ENCODE measurements around the gene PKD1.
"Not testable (repeated sequence)": the region's sequence is repeated elsewhere in the genome, so short reads cannot be mapped to it uniquely, and the experiment has no call there.

Gene PKD1

DNA sequence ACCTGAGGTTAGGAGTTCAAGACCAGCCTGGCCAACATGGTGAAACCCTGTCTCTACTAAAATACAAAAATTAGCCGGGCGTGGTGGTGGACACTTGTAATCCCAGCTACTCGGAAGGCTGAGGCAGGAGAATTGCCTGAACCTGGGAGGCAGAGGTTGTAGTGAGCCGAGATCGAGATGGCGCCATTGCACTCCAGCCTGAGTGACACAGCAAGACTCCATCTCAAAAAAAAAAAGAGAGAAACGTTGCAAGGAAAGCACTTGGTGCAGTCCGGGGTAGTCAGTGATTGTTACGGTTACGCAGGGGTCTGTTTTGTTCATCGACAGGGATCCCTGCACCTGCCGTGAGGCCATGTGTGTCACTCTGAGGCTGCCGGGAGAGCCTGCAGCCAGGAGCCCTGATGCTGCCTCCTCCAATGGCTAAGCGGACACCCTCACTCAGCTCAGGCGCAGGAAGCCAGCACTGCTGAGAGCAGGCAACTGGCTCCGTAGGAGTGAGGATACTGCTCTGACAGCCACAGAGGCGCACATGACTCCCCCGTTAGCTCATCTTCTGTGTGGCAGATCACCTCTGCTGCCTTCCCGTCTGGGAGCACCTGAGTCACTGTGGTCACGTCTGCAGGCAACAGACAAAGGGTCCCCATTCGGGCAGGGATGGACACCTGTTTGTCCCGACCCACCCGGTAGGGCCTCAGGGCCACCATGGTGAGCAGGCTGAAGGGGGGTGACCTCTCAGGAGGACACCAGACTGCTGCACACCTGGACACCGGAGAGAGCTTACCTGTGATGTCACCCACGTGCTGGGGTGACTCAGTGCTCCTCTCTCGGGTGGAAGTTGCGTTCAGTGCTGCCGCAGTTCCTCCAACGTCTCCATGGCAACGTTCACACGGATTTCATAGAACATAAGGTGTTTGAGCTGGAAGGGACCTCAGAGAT is 7.5 kb upstream of the PKD1 start:
- no peak for DNase-seq (ENCODE audit: low read depth, low spot score)
- no peaks in the 10 kb centered on the region for H3K9me3 ChIP-seq (ENCODE audit: low read depth, low read length)
- no peak overlapping the region for H3K27ac ChIP-seq
- no peak for TF ChIP-seq POLR2AphosphoS5 (IDR thresholded peaks at IDR 0.05; ENCODE audit: borderline replicate concordance, low read depth, low read length)
- TF ChIP-seq FOXP2 (optimal IDR thresholded peaks at IDR 0.05; ENCODE audit: control extremely low read depth, extremely low read length, insufficient read depth): no peak
- TF ChIP-seq EZH2 (IDR thresholded peaks at IDR 0.05): no peak
- H3K36me3 ChIP-seq (ENCODE audit: insufficient read depth, low read length): no peaks in the 10 kb centered on the region
- no peak overlapping the region for H3K4me3 ChIP-seq
- H3K9ac ChIP-seq (ENCODE audit: insufficient read length): no peak overlapping the region

DNA sequence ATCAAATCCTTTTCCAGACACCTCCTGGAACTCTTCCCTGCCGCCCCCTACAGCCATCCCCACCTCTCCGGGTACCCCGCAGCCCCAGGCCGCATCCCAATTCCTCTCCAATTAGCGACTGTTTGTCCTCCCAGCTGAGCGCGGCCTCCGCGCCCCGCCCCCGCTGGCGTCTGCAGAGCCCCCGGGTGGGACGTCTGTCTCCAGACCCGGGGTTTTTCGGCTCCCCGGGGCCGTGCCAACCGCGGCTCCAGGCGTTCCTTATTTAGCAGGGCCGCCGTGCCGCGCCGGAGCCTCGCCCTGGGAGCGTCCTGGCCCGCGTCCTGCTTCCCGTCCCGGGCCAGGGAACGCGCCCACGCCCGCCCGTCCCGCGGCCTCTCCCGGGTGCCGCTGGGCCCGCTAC is 627 bp downstream of the PKD1 start:
- not testable (repeated sequence) for H3K36me3 ChIP-seq (ENCODE audit: insufficient read depth, low read length); H3K27ac ChIP-seq; DNase-seq (ENCODE audit: low read depth, low spot score); H3K9me3 ChIP-seq (ENCODE audit: low read depth, low read length)
- peak overlapping the region; percentile 71 for H3K4me3 ChIP-seq
- H3K9ac ChIP-seq (ENCODE audit: insufficient read length): peak overlapping the region; percentile 41

DNA sequence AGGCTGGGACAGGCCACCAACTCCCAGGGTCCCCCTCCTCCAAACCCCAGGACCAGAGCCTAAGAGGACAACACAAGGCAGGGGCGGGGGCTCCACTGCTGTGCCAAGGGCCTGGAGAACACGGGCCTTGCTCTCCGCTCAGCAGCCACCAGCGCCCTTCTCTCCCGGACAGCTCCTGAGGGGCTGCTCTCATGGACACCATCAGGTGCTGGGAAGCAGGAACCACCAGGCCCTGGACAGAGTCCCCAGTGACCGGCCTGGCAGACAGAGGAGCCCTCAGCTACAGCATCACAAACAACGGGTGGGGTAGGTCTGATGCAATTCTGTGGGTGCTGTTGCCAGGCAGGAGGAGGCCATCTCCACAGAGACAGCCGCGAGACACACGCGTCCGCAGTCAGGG is 1.9 kb downstream of the PKD1 start:
- H3K36me3 ChIP-seq (ENCODE audit: insufficient read depth, low read length); H3K9me3 ChIP-seq (ENCODE audit: low read depth, low read length); DNase-seq (ENCODE audit: low read depth, low spot score); H3K4me3 ChIP-seq; H3K27ac ChIP-seq; H3K9ac ChIP-seq (ENCODE audit: insufficient read length): not testable (repeated sequence)

DNA sequence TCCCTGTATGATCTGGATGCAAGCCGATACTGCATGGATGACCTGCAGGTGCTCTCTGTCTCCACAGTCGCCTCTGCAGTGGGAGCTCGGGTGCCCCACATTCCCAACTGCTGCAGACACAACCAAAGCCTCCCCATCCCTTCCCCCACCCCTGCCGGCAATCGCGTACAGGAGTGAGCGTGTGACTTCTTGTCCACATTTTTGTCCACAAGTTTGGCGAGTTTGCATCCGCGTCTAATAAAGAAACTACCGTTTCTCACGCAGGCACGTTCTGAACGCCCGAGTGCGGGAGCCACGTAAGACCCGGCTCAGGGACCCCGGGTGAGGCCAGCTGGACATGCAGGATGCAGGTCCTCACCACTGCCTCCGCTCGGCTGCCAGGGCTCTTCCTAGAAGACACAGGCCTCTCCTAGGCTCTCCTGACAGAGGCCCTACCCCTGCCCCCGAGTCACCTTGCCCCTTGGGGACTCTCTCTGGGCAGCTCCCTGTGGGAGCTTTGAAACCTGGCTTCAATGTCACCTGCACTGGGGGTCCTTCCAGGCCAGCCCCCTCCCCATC is 5.7 kb downstream of the PKD1 start:
- not testable (repeated sequence) for H3K36me3 ChIP-seq (ENCODE audit: insufficient read depth, low read length); H3K27ac ChIP-seq; H3K4me3 ChIP-seq; H3K9me3 ChIP-seq (ENCODE audit: low read depth, low read length); H3K9ac ChIP-seq (ENCODE audit: insufficient read length); DNase-seq (ENCODE audit: low read depth, low spot score)

DNA sequence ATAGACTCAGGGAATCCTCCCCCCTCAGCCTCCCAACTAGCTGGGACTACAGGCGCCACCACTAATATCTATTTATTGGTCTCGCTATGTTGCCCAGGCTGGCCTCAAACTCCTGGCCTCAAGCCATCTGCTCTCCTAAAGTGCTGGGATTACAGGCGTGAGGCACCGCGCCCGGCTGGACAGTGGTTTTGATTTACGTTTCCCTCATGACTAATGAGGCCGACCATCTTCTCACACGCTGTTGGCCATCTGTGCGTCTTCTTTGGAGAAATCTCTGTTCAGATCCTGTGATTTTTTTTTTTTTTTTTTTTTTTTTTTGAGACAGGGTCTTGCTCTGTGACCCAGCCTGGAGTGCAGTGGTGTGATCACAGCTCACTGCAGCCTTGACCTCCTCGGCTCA is 6.4 kb downstream of the PKD1 start:
- not testable (repeated sequence) for H3K27ac ChIP-seq; H3K36me3 ChIP-seq (ENCODE audit: insufficient read depth, low read length); H3K9ac ChIP-seq (ENCODE audit: insufficient read length); H3K4me3 ChIP-seq; H3K9me3 ChIP-seq (ENCODE audit: low read depth, low read length); DNase-seq (ENCODE audit: low read depth, low spot score)

DNA sequence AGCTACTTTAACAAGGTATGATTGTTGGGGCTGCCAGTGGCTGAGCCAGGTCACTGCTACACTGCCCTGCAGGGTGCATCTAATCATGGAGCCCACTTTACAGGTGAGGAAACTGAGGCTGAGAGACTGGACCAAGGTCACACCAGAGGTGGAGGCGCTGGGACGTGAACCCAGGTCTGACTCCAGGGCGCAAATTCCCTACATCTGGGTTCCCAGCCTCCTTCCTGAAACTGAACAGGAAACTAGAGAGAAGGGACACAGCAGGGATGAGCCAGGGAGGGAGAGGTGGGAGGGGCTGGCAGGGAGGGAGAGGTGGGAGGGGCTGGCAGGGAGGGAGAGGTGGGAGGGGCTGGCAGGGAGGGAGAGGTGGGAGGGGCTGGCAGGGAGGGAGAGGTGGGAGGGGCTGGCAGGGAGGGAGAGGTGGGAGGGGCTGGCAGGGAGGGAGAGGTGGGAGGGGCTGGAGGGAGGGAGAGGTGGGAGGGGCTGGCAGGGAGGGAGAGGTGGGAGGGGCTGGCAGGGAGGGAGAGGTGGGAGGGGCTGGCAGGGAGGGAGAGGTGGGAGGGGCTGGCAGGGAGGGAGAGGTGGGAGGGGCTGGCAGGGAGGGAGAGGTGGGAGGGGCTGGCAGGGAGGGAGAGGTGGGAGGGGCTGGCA is 7.9 kb downstream of the PKD1 start:
- Histone ChIP-seq H3K4me3 (peak overlapping the region; percentile 36), H3K27ac (peak overlapping the region; percentile 57; the same call in 1 of the 2 replicates)
- H3K9me3 ChIP-seq (ENCODE audit: low read depth, low read length); H3K9ac ChIP-seq (ENCODE audit: insufficient read length); H3K36me3 ChIP-seq (ENCODE audit: insufficient read depth, low read length): not testable (repeated sequence)
- peak; percentile 58 for DNase-seq (ENCODE audit: low read depth, low spot score)

DNA sequence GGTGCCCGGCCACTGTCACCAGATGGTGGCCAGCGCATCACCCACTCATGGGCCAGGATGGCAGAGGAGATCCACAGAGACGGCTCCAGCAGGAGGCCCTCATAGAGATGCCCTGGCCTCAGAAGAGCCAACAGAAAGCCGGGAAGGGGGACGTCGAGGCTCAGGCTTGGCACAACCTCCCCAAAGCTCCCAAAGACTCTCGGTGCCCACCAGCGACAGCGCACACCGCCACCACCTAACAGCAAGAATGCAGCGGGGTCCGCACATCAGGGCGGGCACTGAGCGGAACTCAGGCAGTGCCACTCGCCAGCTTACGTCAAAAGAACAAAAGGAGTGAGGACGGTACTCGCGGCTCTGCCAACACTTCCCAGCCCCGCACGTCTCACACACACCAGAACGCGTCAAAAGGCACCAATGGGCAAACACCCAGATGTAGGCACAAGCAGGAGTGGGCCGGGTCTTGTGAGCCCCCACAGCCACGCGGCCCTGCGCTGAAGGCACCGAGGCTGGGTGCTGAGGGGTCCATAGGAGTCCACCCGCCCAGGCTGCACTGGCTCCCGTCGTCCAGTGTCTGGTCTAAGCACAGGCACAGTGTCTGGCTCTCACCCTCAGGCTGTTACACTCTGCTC is 8.7 kb downstream of the PKD1 start:
- not testable (repeated sequence) for H3K9ac ChIP-seq (ENCODE audit: insufficient read length); H3K9me3 ChIP-seq (ENCODE audit: low read depth, low read length); DNase-seq (ENCODE audit: low read depth, low spot score); H3K36me3 ChIP-seq (ENCODE audit: insufficient read depth, low read length)
- peak overlapping the region; percentile 57; the same call in 1 of the 2 replicates for H3K27ac ChIP-seq
- H3K4me3 ChIP-seq: peak overlapping the region; percentile 36; the same call in 1 of the 2 replicates

DNA sequence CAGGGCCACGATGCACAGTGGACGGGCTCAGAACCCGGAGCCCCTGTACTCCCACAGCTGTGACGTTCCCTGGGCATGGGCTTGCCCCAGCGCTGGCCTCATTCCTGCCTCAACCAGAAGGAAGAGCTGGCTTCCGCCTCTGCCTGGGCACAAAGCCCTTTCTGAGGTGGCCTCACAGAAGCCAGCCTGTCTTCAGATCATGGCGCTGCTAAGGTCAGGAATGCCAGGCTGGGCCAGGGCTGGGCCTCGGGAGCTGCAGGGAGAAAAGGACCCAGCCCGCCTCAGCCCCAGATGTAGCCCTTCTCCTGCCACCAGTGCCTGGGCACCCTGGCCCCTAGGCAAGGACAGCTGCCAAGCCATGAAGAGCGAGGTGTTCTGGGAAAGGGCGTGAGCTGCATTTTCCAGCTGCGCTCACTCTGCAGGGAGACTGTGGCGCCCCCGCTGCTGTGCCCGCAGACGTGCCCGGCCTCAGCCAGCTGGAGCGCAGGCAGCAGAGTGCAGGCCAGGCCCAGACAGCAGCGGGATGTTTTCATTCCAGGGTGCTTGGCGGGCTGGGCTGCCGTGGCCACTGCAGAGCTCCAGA is 9.4 kb downstream of the PKD1 start:
- not testable (repeated sequence) for H3K27ac ChIP-seq; DNase-seq (ENCODE audit: low read depth, low spot score); H3K36me3 ChIP-seq (ENCODE audit: insufficient read depth, low read length); H3K4me3 ChIP-seq; H3K9me3 ChIP-seq (ENCODE audit: low read depth, low read length); H3K9ac ChIP-seq (ENCODE audit: insufficient read length)

DNA sequence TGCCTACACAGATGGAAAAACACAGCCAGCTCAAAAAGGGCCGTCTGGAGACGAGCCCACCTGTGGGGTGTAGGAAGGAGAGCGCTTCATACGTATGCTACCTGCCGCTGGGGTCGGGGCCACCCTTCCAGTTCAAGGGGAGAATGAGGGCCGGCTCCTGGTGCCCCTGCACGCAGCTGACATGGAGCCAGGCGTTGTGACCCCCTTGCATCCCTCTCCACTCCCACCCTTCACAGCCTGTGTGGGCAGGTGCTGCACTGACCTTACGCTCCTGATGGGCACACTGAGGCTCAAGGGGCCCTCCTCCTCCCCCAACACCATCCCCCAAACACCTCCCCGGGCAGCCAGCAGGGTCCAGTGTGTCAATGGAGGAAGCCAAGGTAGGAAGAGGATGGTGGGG is 10.1 kb downstream of the PKD1 start:
- peak overlapping the region; percentile 37 for H3K9ac ChIP-seq (ENCODE audit: insufficient read length)
- H3K27ac ChIP-seq: peak overlapping the region; percentile 78
- DNase-seq (ENCODE audit: low read depth, low spot score); H3K9me3 ChIP-seq (ENCODE audit: low read depth, low read length); H3K36me3 ChIP-seq (ENCODE audit: insufficient read depth, low read length): not testable (repeated sequence)
- peak overlapping the region; percentile 54 for H3K4me3 ChIP-seq

DNA sequence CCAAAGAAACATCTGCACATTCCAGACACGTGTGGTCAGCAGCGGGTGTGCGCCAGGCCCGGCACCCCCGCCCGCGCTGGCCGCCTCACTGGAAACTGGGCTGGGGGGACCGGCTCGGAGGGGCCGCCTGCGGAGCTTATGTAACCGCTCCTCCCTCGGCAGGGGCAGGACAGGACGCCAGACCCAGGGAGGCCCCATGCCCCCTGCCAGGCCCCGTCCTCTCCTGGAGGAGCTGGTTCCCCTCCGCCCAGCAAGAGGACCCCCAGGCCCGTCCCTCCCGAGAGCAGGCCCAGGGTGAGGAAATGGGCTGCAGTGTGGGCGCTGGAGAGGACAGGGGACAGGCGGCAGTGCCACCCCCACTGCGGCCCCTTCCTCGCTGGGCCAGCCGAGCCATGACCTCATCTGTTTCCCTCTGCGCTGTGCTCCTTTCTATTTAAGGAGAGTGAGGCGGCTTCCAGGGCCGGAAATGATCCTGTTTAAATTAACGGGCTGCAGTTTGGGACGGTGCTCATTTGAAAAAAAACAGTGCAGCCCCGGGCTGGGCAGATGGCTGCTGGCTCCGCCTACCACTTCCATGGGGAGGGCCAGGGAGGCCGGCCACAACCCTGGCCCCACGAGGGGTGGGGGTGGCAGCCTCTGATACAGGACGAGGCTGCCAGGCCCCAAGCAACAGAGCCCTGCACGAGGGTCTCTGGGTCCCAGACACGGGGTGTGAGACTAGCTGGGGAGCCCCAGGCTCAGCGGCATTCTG is 10.8 kb downstream of the PKD1 start:
- not testable (repeated sequence) for H3K9me3 ChIP-seq (ENCODE audit: low read depth, low read length); DNase-seq (ENCODE audit: low read depth, low spot score); H3K36me3 ChIP-seq (ENCODE audit: insufficient read depth, low read length)
- H3K27ac ChIP-seq: peak overlapping the region; percentile 78
- H3K4me3 ChIP-seq: peak overlapping the region; percentile 54
- H3K9ac ChIP-seq (ENCODE audit: insufficient read length): peak overlapping the region; percentile 59

DNA sequence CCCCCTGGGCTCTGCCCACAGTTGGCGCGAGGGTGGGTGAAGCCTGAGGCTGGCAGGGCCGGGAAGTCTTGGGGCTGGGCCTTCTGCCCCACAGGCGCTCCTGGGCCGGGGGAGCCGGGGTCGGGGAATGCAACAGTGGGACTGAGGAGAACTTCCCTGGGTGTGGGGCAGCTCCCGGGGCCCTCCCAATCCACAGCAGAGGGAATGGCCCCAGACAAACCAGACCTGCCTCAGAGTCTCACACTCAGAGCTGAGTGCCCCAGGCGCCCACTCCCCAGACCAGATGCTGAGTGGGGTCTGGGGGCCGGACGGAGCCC is 11.4 kb downstream of the PKD1 start:
- H3K4me3 ChIP-seq: peak overlapping the region; percentile 54
- not testable (repeated sequence) for DNase-seq (ENCODE audit: low read depth, low spot score)

DNA sequence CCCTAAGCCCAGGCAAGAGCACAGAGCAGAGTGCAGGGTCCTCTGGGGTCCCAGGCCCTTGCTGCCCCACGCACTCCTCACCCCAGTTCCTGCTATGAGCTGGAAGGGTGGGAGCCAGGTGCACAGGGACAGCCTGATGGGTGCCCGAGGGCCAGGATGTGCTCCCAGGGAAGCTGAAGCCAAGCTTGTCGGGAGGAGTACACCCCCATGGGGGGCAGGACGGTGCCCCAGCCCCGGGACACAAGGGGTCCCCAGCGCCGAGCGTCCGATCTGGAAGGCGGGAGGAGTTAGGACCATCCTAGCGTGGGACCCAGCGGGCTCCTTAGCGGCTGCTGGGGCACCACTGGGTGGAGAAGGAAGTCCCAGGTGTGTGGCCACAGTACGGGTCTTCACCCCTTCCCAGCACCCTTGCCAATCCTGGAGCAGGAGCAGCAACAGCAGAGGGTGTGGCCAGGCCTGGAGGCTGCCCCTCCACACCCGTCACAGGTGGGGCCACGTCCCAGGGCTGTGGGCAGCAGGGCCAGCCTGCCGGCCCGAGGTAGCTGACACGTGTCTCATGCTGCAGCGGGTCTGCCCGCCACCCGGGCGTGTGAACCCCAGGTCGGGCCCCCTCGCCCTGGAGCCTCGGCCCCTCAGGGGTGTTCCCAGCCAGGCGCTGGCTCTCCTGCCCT is 11.9 kb downstream of the PKD1 start:
- H3K27ac ChIP-seq: not testable (repeated sequence)

More for the DNA sequence above, 11.4 kb downstream of the PKD1 start:
- H3K36me3 ChIP-seq (ENCODE audit: insufficient read depth, low read length); H3K9me3 ChIP-seq (ENCODE audit: low read depth, low read length): not testable (repeated sequence)
- Histone ChIP-seq H3K27ac (peak overlapping the region; percentile 78), H3K9ac (ENCODE audit: insufficient read length) (peak overlapping the region; percentile 59)

More for the DNA sequence above, 11.9 kb downstream of the PKD1 start:
- not testable (repeated sequence) for H3K9me3 ChIP-seq (ENCODE audit: low read depth, low read length); H3K36me3 ChIP-seq (ENCODE audit: insufficient read depth, low read length); DNase-seq (ENCODE audit: low read depth, low spot score); H3K4me3 ChIP-seq; H3K9ac ChIP-seq (ENCODE audit: insufficient read length)
